ENCODE data around the gene TMUB1. TPM values are rescaled to one million over a fixed set of nuclear protein-coding genes. Genes with fewer than 3 reads are reported as not detected.
"Not testable (repeated sequence)": the region's sequence is repeated elsewhere in the genome, so short reads cannot be mapped to it uniquely, and the experiment has no call there.

Gene TMUB1
- total and polyA plus RNA-seq, 2 donors (not counting 1 experiment from before 2014, with no cell fraction given): 49.2 to 102 TPM

DNA sequence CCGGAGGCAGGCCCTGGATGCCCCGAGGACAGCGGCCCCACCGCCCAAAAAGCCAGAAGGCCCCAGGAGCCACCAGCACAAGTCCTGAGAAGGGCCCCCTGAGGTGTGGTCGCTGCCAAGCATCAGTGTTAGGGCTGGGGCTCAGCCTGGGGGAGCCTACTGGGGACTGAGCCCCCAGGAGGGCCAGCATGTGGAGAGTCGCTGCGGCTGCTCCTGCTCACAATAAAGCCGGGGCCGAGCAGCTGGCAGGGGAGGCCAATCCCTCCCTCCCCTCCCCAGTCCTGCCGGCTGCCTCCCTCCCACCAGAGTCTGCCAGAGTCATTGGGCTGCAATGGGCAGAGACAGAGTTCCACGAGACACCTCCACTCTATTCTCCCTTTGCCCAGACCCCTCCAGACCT, 38.0 kb downstream of the TMUB1 start:
- Mint-ChIP-seq H3K4me1 (no peaks in the 10 kb centered on the region), H3K27ac (no peak overlapping the region), H3K4me3 (no peak overlapping the region), H3K9me3 (ENCODE audit: insufficient read depth) (no peaks in the 10 kb centered on the region), H3K27me3 (no peaks in the 10 kb centered on the region)
- CTCF ChIA-PET: no interaction called here
- DNase-seq (no peak), ATAC-seq (ENCODE audit: low read depth) (no peak)
- H3K4me2 ChIP-seq (replicated peaks; ENCODE audit: low read depth, low read length, poor library complexity, severe bottlenecking): no peak overlapping the region
- no peaks in the 10 kb centered on the region for H3K4me1 ChIP-seq (ENCODE audit: control insufficient read depth in 2 of 2, insufficient read depth in 2 of 2, low read length in 2 of 2)
- H3K36me3 ChIP-seq (replicated peaks in 1 of 2; ENCODE audit: control extremely low read depth in 1 of 2, control insufficient read depth in 1 of 2, extremely low read depth in 1 of 2, insufficient read depth in 2 of 2, low read length in 1 of 2): no peaks in the 10 kb centered on the region
- POLR2A ChIA-PET: no interaction called here
- no peak overlapping the region for H3K9ac ChIP-seq (ENCODE audit: low read length)
- intact Hi-C loops (cut with micrococcal nuclease): no loop called here
- H3K27ac ChIP-seq (ENCODE audit: low read length in 2 of 2): no peak overlapping the region
- no peaks in the 10 kb centered on the region for H3K9me3 ChIP-seq (ENCODE audit: control extremely low read depth in 1 of 3, control insufficient read depth in 2 of 3, insufficient read depth in 1 of 3, low read length in 2 of 3)
- H3K27me3 ChIP-seq (replicated peaks in 1 of 4; ENCODE audit: control extremely low read depth in 1 of 4, control insufficient read depth in 3 of 4, insufficient read depth in 4 of 4, low read length in 3 of 4): no peaks in the 10 kb centered on the region
- no peaks in the 10 kb centered on the region for H3K79me2 ChIP-seq (ENCODE audit: control insufficient read depth, insufficient read depth, low read length)
- H2AFZ ChIP-seq (ENCODE audit: insufficient read depth, low read depth, low read length, poor library complexity, severe bottlenecking): no peak overlapping the region
- H4K20me1 ChIP-seq (ENCODE audit: control insufficient read depth, insufficient read depth, low read length, poor library complexity, severe bottlenecking): no peaks in the 10 kb centered on the region
- WGBS (ENCODE audit: insufficient coverage): 98% methylated on average over 10 of the region's 11 CpGs
- H3K4me3 ChIP-seq (ENCODE audit: control extremely low read depth in 1 of 5, extremely low read depth in 1 of 5, insufficient read depth in 1 of 5, low read depth in 2 of 5, low read length in 4 of 5): no peak overlapping the region
- TF ChIP-seq EZH2 (IDR thresholded peaks at IDR 0.05; ENCODE audit: borderline replicate concordance, insufficient read depth, low read depth, low read length, poor library complexity, severe bottlenecking): no peak
- TF ChIP-seq, protein P1, sequence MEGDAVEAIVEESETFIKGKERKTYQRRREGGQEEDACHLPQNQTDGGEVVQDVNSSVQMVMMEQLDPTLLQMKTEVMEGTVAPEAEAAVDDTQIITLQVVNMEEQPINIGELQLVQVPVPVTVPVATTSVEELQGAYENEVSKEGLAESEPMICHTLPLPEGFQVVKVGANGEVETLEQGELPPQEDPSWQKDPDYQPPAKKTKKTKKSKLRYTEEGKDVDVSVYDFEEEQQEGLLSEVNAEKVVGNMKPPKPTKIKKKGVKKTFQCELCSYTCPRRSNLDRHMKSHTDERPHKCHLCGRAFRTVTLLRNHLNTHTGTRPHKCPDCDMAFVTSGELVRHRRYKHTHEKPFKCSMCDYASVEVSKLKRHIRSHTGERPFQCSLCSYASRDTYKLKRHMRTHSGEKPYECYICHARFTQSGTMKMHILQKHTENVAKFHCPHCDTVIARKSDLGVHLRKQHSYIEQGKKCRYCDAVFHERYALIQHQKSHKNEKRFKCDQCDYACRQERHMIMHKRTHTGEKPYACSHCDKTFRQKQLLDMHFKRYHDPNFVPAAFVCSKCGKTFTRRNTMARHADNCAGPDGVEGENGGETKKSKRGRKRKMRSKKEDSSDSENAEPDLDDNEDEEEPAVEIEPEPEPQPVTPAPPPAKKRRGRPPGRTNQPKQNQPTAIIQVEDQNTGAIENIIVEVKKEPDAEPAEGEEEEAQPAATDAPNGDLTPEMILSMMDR (IDR thresholded peaks at IDR 0.05): no peak

DNA sequence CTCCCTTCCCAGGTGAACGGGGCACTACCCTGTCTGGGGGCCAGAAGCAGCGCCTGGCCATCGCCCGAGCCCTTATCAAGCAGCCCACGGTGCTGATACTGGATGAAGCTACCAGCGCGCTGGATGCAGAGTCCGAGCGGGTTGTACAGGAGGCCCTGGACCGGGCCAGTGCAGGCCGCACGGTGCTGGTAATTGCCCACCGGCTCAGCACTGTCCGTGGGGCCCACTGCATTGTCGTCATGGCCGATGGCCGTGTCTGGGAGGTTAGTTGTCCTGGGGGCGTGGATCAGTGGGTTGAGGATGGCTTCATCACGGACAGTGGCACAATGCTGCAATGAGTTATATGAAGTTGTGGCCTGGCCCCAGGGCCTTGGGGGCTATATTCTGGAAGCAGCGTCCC, 39.3 kb downstream of the TMUB1 start:
- Histone ChIP-seq H3K79me2 (ENCODE audit: control insufficient read depth, insufficient read depth, low read length) (no peaks in the 10 kb centered on the region), H3K4me1 (ENCODE audit: control insufficient read depth in 2 of 2, insufficient read depth in 2 of 2, low read length in 2 of 2) (no peaks in the 10 kb centered on the region), H3K4me3 (ENCODE audit: control extremely low read depth in 1 of 5, extremely low read depth in 1 of 5, insufficient read depth in 1 of 5, low read depth in 2 of 5, low read length in 4 of 5) (no peak overlapping the region), H2AFZ (ENCODE audit: insufficient read depth, low read depth, low read length, poor library complexity, severe bottlenecking) (no peak overlapping the region), H3K36me3 (replicated peaks in 1 of 2; ENCODE audit: control extremely low read depth in 1 of 2, control insufficient read depth in 1 of 2, extremely low read depth in 1 of 2, insufficient read depth in 2 of 2, low read length in 1 of 2) (no peaks in the 10 kb centered on the region), H3K27ac (ENCODE audit: low read length in 2 of 2) (no peak overlapping the region), H3K9ac (ENCODE audit: low read length) (no peak overlapping the region), H4K20me1 (ENCODE audit: control insufficient read depth, insufficient read depth, low read length, poor library complexity, severe bottlenecking) (no peaks in the 10 kb centered on the region), H3K4me2 (replicated peaks; ENCODE audit: low read depth, low read length, poor library complexity, severe bottlenecking) (no peak overlapping the region), H3K9me3 (ENCODE audit: control extremely low read depth in 1 of 3, control insufficient read depth in 2 of 3, insufficient read depth in 1 of 3, low read length in 2 of 3) (no peaks in the 10 kb centered on the region), H3K27me3 (replicated peaks in 1 of 4; ENCODE audit: control extremely low read depth in 1 of 4, control insufficient read depth in 3 of 4, insufficient read depth in 4 of 4, low read length in 3 of 4) (no peaks in the 10 kb centered on the region)
- DNase-seq: no peak
- TF ChIP-seq, protein P1 (IDR thresholded peaks at IDR 0.05): no peak
- no peak for TF ChIP-seq EZH2 (IDR thresholded peaks at IDR 0.05; ENCODE audit: borderline replicate concordance, insufficient read depth, low read depth, low read length, poor library complexity, severe bottlenecking)
- ChIA-PET POLR2A (no interaction called here), CTCF (no interaction called here)
- Mint-ChIP-seq H3K4me3 (no peak overlapping the region), H3K27me3 (no peaks in the 10 kb centered on the region), H3K27ac (no peak overlapping the region), H3K4me1 (no peaks in the 10 kb centered on the region), H3K9me3 (ENCODE audit: insufficient read depth) (no peaks in the 10 kb centered on the region)
- no peak for ATAC-seq (ENCODE audit: low read depth)
- intact Hi-C loops (cut with micrococcal nuclease): no loop called here
- WGBS (ENCODE audit: insufficient coverage): 96% methylated on average over 20 of the region's 20 CpGs

DNA sequence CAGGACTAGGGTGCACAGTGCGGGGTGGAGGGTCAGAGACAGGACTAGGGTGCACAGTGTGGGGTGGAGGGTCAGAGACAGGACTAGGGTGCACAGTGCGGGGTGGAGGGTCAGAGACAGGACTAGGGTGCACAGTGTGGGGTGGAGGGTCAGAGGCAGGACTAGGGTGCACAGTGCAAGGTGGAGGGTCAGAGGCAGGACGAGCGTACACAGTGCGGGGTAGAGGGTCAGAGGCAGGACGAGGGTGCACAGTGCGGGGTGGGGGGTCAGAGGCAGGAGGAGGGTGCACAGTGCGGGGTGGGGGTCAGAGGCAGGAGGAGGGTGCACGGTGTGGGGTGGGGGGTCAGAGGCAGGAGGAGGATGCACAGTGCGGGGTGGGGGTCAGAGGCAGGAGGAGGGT, 39.8 kb downstream of the TMUB1 start:
- H3K27ac ChIP-seq (ENCODE audit: low read length in 2 of 2); H3K79me2 ChIP-seq (ENCODE audit: control insufficient read depth, insufficient read depth, low read length); intact Hi-C loops (cut with micrococcal nuclease); POLR2A ChIA-PET; H3K27me3 ChIP-seq (replicated peaks in 1 of 4; ENCODE audit: control extremely low read depth in 1 of 4, control insufficient read depth in 3 of 4, insufficient read depth in 4 of 4, low read length in 3 of 4); H3K4me3 ChIP-seq (ENCODE audit: control extremely low read depth in 1 of 5, extremely low read depth in 1 of 5, insufficient read depth in 1 of 5, low read depth in 2 of 5, low read length in 4 of 5); H3K4me1 ChIP-seq (ENCODE audit: control insufficient read depth in 2 of 2, insufficient read depth in 2 of 2, low read length in 2 of 2); H3K27ac Mint-ChIP-seq; H3K9ac ChIP-seq (ENCODE audit: low read length); H2AFZ ChIP-seq (ENCODE audit: insufficient read depth, low read depth, low read length, poor library complexity, severe bottlenecking); CTCF ChIA-PET; H3K36me3 ChIP-seq (replicated peaks in 1 of 2; ENCODE audit: control extremely low read depth in 1 of 2, control insufficient read depth in 1 of 2, extremely low read depth in 1 of 2, insufficient read depth in 2 of 2, low read length in 1 of 2); H3K4me3 Mint-ChIP-seq; H3K9me3 ChIP-seq (ENCODE audit: control extremely low read depth in 1 of 3, control insufficient read depth in 2 of 3, insufficient read depth in 1 of 3, low read length in 2 of 3); H3K4me2 ChIP-seq (replicated peaks; ENCODE audit: low read depth, low read length, poor library complexity, severe bottlenecking); H4K20me1 ChIP-seq (ENCODE audit: control insufficient read depth, insufficient read depth, low read length, poor library complexity, severe bottlenecking); DNase-seq; H3K27me3 Mint-ChIP-seq; H3K4me1 Mint-ChIP-seq; ATAC-seq (ENCODE audit: low read depth); H3K9me3 Mint-ChIP-seq (ENCODE audit: insufficient read depth): not testable (repeated sequence)
- WGBS (ENCODE audit: insufficient coverage): 90% methylated on average over 10 of the region's 10 CpGs

Measured in B cell (primary cell).